Myocyte (in vitro differentiated cells): ENCODE data around the gene SPATA32. TPM values are rescaled to one million over a fixed set of nuclear protein-coding genes. Genes with fewer than 3 reads are reported as not detected.

ENCODE experiments used
- total RNA-seq: library from RNA; depleted of rRNA; stranded (reverse); fragments of >200 nt; gene quantifications from 2 replicates; pipeline ENCODE4 v1.2.3, GENCODE V29; 2014

SPATA32 gene
- total RNA-seq, 1 donor from 2014 or later, result not detected

Other genes starting within 250 kb of the SPATA32 start
- 67.0 and 75.5 TPM in 2 replicates for gene DCAKD, start 210.5 kb downstream of the SPATA32 start, total RNA-seq
- gene NMT1, start 200.8 kb downstream of the SPATA32 start, total RNA-seq, result 80.3 and 88.7 TPM in 2 replicates
- 61.3 and 187 TPM in 2 replicates for gene PLCD3, start 129.6 kb downstream of the SPATA32 start, total RNA-seq
- gene ACBD4, start 126.4 kb downstream of the SPATA32 start, total RNA-seq, result 3.5 and 6.0 TPM in 2 replicates
- gene HEXIM1, start 113.6 kb downstream of the SPATA32 start, total RNA-seq, result 21.0 and 28.4 TPM in 2 replicates
- 11.6 and 13.5 TPM in 2 replicates for gene HEXIM2, start 100.2 kb downstream of the SPATA32 start, total RNA-seq
- 56.3 and 110 TPM in 2 replicates for gene FMNL1, start 40.2 kb downstream of the SPATA32 start, total RNA-seq
- gene MAP3K14, start 54.9 kb upstream of the SPATA32 start, total RNA-seq, result 9.2 and 16.4 TPM in 2 replicates
- gene ARHGAP27, start 170.8 kb upstream of the SPATA32 start, total RNA-seq, result 6.6 and 31.2 TPM in 2 replicates
- 16.9 and 30.5 TPM in 2 replicates for gene PLEKHM1, start 228.6 kb upstream of the SPATA32 start, total RNA-seq